Loucy (cell line): ENCODE results near the gene CLDN16.

Experiments
- H2AFZ ChIP-seq: fragments of 200-600 bp; sonication (generic); 2 replicates; pipeline ENCODE4 v1.6.0; 2016; ENCODE audit warnings: antibody characterized with exemption, mild to moderate bottlenecking, low read length, moderate library complexity
- H3F3A ChIP-seq: fragments of 200-600 bp; 2 replicates; pipeline ENCODE4 v1.6.0; 2016; ENCODE audit warnings: antibody characterized with exemption, low read depth, mild to moderate bottlenecking
- H3K27me3 ChIP-seq: fragments of 200-600 bp; sonication (generic); 2 replicates; pipeline ENCODE4 v1.6.1; 2014; ENCODE audit warnings: low read length, mild to moderate bottlenecking; ENCODE audit not compliant: insufficient read depth, poor library complexity, severe bottlenecking
- H3K36me3 ChIP-seq: fragments of 200-600 bp; sonication (generic); 2 replicates; pipeline ENCODE4 v1.6.1; 2016; ENCODE audit warnings: low read length; ENCODE audit not compliant: insufficient read depth
- H3K4me1 ChIP-seq: fragments of 200-600 bp; sonication (generic); 2 replicates; pipeline ENCODE4 v1.5.1; 2014; ENCODE audit warnings: low read length, mild to moderate bottlenecking; ENCODE audit not compliant: insufficient read depth, poor library complexity, severe bottlenecking
- H3K4me2 ChIP-seq: fragments of 200-600 bp; sonication (generic); 2 replicates; pipeline ENCODE4 v1.6.0; 2014; ENCODE audit warnings: antibody characterized with exemption, low read length, low read depth, mild to moderate bottlenecking; ENCODE audit not compliant: poor library complexity, severe bottlenecking
- H3K4me3 ChIP-seq: fragments of 200-600 bp; sonication (generic); 2 replicates; pipeline ENCODE4 v1.5.1; 2014; ENCODE audit warnings: low read length, mild to moderate bottlenecking, mixed read lengths; ENCODE audit not compliant: poor library complexity, severe bottlenecking
- H3K79me2 ChIP-seq: fragments of 200-600 bp; sonication (generic); 2 replicates; pipeline ENCODE4 v1.6.1; 2014; ENCODE audit warnings: low read length; ENCODE audit not compliant: insufficient read depth
- H3K9ac ChIP-seq: fragments of 200-600 bp; sonication (generic); 2 replicates; pipeline ENCODE4 v1.6.0; 2014; ENCODE audit warnings: mild to moderate bottlenecking, low read depth, low read length, moderate library complexity; ENCODE audit not compliant: poor library complexity, severe bottlenecking
- H3K9me2 ChIP-seq: fragments of 200-600 bp; sonication (generic); replicated peaks from 2 replicates; pipeline ENCODE4 v1.6.1; 2016; ENCODE audit warnings: low read depth, low read length, mixed read lengths
- H3K9me3 ChIP-seq: fragments of 200-600 bp; sonication (generic); 2 replicates; pipeline ENCODE4 v1.6.1; 2014; ENCODE audit warnings: mild to moderate bottlenecking, antibody characterized with exemption, low read length, low read depth; ENCODE audit not compliant: insufficient read depth
- H4K20me1 ChIP-seq: fragments of 200-600 bp; sonication (generic); 2 replicates; pipeline ENCODE4 v1.6.0; 2014; ENCODE audit warnings: antibody characterized with exemption, low read length, mild to moderate bottlenecking; ENCODE audit not compliant: insufficient read depth, poor library complexity, severe bottlenecking
- CTCF ChIP-seq: fragments of 200-600 bp; sonication (generic); conservative IDR thresholded peaks from 2 replicates; pipeline ENCODE4 v1.5.1; 2014; ENCODE audit warnings: mild to moderate bottlenecking, antibody characterized with exemption, low read length
- EZH2phosphoT487 ChIP-seq: fragments of 200-600 bp; IDR thresholded peaks from 2 replicates; pipeline ENCODE4 v1.6.1; 2018; ENCODE audit warnings: antibody characterized with exemption, mild to moderate bottlenecking, moderate library complexity, borderline replicate concordance

Gene CLDN16

GRCh38 chr3:190388703-190389102, 740 bp downstream of the CLDN16 start:
- Histone ChIP-seq H2AFZ (no peak overlapping the region; the same call in 1 of the 2 replicates), H3F3A (no peaks in the 10 kb centered on the region), H3K9ac (no peak overlapping the region), H3K9me3 (no peaks in the 10 kb centered on the region), H3K79me2 (no peaks in the 10 kb centered on the region), H3K4me2 (no peak overlapping the region), H3K36me3 (no peaks in the 10 kb centered on the region), H3K4me3 (no peak overlapping the region), H3K27me3 (no peaks in the 10 kb centered on the region), H3K4me1 (no peaks in the 10 kb centered on the region), H3K9me2 (no peaks in the 10 kb centered on the region), H4K20me1 (no peaks in the 10 kb centered on the region)
- TF ChIP-seq EZH2phosphoT487 (no peak), CTCF (no peak)

DNA sequence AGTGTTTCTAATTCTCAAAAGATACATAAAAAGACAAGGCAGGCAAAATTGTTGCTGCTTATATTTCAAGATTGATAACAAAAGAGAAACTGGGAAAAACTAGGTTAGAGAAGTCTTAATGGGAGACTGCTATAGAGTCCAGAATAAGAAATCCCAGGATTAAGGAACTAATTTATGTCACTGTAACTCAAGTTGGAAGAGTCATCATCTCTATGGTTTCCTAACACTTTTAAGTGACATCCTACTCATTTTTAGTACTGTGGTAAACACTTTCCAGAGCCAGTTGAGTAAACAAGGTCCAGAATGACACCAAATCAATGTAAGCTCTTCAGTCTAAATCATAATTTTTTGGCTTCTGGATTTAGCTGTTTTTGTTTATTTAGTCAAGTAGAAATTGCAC, 8.0 kb downstream of the CLDN16 start:
- no peak overlapping the region for H3K9ac ChIP-seq
- H3K4me1 ChIP-seq: no peaks in the 10 kb centered on the region
- no peaks in the 10 kb centered on the region for H3F3A ChIP-seq
- no peaks in the 10 kb centered on the region for H3K79me2 ChIP-seq
- no peak overlapping the region for H3K4me2 ChIP-seq
- H3K9me2 ChIP-seq: no peaks in the 10 kb centered on the region
- no peak overlapping the region for H2AFZ ChIP-seq
- H3K36me3 ChIP-seq: no peaks in the 10 kb centered on the region
- H3K4me3 ChIP-seq: no peak overlapping the region
- no peaks in the 10 kb centered on the region for H3K9me3 ChIP-seq
- TF ChIP-seq CTCF (no peak), EZH2phosphoT487 (no peak)
- H3K27me3 ChIP-seq: no peaks in the 10 kb centered on the region
- H4K20me1 ChIP-seq: no peaks in the 10 kb centered on the region

GRCh38 chr3:190397889-190398288, 9.9 kb downstream of the CLDN16 start:
- H3K9me2 ChIP-seq: no peaks in the 10 kb centered on the region
- no peak overlapping the region for H3K9ac ChIP-seq
- H4K20me1 ChIP-seq: no peaks in the 10 kb centered on the region
- no peaks in the 10 kb centered on the region for H3K36me3 ChIP-seq
- H3K9me3 ChIP-seq: no peaks in the 10 kb centered on the region
- no peak overlapping the region for H3K4me3 ChIP-seq
- no peak overlapping the region for H2AFZ ChIP-seq
- H3K4me2 ChIP-seq: no peak overlapping the region
- TF ChIP-seq EZH2phosphoT487: no peak
- no peak for TF ChIP-seq CTCF
- no peaks in the 10 kb centered on the region for H3F3A ChIP-seq
- H3K79me2 ChIP-seq: no peaks in the 10 kb centered on the region
- H3K4me1 ChIP-seq: no peaks in the 10 kb centered on the region
- H3K27me3 ChIP-seq: no peaks in the 10 kb centered on the region
